A204.1 (cell line): Measurements from ENCODE around the gene ABCA2.

Source experiments
- FAIRE-seq: peaks from 2 replicates; lab custom pipeline; 2012; peaks lifted over from hg19 to GRCh38; lab: Jason Lieb, UNC

The ABCA2 gene

DNA sequence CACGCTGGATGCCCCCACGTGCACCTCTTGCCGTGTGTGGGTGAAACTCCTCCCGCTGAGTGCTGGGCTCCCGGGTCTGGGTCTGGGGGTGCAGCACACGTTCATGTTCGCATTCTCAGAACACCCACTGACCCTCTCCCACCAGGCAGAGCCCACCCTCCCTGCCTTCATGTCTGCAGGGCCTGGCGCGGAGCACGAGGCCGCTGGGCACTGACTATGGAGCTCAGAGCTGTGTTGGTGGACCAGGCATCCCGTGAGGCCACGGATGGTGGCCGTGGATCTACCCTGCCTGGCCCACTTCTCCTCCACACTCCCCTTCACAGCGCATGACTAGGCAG is 67.1 kb downstream of the ABCA2 start:
- no peak for FAIRE-seq

DNA sequence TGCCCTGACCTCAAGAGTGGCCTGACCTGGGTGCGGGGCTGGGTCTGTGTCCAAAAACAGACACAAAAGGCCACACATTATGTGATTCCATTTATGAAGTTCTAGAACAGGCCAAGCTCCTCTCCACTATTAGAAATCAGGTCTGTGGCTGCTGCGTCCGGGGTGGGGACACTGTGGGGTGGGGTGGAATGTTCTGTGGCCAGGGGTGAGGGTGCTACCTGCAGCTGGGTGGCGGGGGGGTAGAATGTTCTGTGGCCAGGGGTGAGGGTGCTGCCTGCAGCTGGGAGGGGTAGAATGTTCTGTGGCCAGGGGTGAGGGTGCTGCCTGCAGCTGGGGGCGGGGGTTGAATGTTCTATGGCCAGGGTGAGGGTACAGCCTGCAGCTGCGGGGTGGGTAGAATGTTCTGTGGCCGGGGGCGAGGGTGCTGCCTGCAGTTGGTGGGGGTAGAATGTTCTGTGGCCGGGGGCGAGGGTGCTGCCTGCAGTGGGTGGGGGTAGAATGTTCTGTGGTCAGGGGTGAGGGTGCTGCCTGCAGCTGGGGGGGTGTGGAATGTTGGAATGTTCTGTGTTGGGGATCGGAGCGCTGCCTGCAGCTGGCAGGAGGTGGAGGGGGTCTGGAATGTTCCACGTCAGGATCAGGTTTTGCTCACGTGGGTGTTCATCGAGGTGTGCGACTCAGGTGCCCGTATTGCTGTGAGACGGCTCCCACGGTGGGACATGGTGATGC is 67.7 kb downstream of the ABCA2 start:
- FAIRE-seq, result no peak

DNA sequence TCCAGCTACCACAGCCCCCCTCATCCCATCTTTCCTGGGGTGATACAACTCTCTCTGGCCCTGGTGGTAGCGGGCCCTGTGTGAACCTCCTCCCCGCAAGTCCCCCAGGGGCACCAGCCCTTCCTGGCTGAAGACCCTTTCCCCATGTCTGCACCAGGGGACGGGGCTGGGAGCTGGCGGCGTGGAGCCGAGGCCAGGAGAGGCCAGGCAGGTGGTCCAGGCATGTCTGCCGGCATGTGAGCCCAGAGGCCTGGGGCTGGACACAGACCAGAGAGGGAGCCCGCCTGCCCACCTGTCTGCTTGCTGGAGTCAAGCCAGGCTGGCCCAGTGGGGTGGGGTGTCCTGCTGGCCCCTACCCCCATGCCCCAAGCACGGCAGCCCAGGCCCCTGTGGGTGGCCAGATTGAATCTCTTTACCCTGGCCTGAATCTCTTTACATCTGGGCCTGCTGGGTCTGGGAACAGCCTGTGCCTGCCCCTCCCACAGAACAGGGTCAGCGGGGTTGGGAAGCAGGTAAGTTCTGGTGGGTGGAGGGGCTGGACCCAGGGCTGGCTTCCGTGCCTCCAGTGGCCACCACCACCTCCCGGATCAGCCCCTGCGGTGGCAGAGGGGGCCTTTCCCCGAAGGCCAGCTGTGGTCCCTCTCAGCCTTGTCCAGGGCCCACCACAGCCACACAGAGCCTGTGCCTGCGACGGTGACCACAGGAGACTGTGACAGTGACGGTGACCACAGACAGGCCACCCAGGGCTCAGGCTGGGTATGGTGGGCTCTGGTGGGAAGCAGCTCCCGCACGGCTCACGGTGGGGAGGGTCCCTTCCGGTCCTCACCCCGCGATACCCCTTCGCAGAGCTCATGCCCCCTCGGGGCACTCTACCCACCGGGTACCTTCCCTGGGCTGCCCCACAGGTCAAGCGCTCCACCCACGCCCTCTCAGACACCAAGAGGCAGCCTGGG is 68.9 kb downstream of the ABCA2 start:
- FAIRE-seq, result no peak

DNA sequence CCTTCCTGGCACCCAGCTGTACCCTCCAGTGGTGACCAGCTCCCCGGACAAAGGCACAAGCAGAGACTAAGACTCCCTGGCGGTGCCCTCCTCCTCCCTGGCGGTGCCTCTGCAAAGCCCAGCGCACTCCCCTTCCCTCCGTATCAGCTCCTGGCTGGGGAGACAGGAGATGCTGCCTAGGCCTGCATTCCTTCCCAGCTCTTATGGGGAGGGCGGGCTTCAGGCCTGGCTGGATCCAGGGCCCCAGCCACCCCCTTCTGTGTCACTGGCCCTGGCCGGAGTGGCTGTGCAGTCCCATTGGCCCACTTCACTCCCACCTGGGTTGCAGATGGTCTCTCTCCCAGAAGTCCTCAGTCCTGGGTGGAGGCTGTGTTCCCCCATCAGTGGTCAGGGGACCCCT is 69.6 kb downstream of the ABCA2 start:
- FAIRE-seq, result no peak

GRCh38 chr9:136957901-136958300 is 70.1 kb downstream of the ABCA2 start:
- no peak for FAIRE-seq

DNA sequence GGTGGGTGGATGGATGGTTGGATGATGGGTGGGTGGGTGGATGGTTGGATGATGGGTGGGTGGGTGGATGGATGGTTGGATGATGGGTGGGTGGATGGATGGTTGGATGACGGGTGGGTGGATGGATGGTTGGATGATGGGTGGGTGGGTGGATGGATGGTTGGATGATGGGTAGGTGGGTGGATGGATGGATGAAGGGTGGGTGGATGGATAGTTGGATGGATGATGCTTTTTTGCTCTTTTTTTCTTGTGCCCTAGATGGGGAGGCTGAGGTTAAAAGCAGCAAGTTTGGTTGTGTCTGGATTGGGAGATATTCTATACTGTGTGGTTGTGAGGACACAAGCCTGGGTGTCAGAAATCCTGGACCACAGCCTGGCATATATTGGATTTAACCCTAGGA is 70.6 kb downstream of the ABCA2 start:
- FAIRE-seq, result no peak
